Inflammatory macrophage (primary cell): Measurements from ENCODE around the gene DNAH11.

Experiments used
- DNase-seq, 2 donors: peaks; one replicate each; pipeline ENCODE4 v3.0.0-alpha.2; 2020 to 2022

The DNAH11 gene

GRCh38 chr7:21550821-21551531, 8.1 kb downstream of the DNAH11 start:
- DNase-seq = no peak

DNA sequence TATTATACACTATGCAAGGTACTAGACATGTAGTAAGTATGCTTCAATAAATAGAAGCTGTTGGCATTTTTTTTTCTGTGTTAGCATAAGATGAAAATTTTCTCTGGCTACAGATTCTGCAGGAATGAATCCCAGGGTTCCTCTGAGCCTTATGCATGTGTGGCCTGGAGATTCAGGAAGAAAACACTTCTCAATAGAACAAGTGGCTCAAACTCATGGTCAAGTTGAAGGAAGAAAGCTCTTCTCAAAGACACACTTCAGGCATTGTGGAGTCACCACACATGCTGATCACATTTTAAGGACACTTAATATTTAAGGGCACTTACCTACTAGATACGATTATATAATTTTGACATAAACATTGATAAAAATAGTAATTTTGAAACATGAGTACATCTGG, 19.5 kb downstream of the DNAH11 start:
- DNase-seq = no peak

DNA sequence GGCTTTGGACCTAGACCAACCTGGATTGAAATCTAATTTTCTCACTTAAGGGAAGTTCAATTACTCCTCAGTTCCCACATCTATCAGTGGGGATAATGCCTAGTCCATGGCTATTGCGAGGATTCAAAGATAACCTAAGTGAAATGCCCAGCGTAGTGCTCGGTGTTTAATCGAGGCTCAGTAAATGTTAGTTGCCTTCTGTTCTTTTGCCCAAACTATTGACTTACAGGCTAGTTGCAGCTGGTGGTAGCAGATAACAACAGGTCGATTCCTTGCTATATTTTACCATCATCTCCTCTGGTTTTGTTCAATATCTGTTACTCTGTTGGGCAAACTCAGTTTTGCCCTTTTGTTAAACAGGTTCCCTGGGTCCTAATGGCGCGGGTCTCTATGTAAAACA, 22.8 kb downstream of the DNAH11 start:
- no peak for DNase-seq

GRCh38 chr7:21566094-21566493, 23.3 kb downstream of the DNAH11 start:
- no peak for DNase-seq

GRCh38 chr7:21568762-21569161, 25.9 kb downstream of the DNAH11 start:
- peak in 1 of 2 donors; percentile 12 for DNase-seq

GRCh38 chr7:21572331-21573313, 29.8 kb downstream of the DNAH11 start:
- no peak for DNase-seq

- no peak for DNase-seq
Measured at GRCh38 chr7:21579341-21580072, 36.7 kb downstream of the DNAH11 start.

GRCh38 chr7:21580073-21580521, 37.3 kb downstream of the DNAH11 start:
- DNase-seq = peak; percentile 72 to 90

DNA sequence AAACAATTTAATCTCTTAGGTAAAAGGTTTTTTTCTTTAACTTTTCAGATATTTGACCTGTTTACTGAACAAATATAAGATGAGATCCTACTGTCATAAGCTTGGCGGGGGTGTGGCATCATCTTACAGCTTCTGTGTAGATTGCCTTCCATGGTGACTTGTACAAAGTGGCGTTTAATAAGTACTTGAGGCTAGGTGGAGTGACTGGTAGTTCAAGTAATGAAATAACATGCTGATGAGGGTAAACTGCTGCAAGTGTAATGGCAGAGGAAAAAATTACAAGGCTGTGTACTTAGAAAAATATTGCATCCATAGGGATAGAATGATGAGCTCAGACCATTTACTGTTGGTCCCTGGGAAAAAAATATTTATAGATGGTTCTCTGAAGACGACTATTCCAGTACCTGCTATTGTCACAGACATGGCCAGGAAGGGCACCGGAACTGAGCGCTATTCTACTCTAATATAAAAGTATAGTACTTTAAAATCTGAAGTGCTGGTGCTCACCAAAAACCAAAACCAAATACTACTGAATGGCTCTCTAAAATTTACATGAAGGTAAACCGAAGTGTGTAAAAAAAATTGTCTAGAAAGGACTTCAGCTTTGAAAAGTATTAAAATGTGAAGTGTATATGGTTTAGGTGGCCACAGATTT, 42.4 kb downstream of the DNAH11 start:
- no peak for DNase-seq

DNA sequence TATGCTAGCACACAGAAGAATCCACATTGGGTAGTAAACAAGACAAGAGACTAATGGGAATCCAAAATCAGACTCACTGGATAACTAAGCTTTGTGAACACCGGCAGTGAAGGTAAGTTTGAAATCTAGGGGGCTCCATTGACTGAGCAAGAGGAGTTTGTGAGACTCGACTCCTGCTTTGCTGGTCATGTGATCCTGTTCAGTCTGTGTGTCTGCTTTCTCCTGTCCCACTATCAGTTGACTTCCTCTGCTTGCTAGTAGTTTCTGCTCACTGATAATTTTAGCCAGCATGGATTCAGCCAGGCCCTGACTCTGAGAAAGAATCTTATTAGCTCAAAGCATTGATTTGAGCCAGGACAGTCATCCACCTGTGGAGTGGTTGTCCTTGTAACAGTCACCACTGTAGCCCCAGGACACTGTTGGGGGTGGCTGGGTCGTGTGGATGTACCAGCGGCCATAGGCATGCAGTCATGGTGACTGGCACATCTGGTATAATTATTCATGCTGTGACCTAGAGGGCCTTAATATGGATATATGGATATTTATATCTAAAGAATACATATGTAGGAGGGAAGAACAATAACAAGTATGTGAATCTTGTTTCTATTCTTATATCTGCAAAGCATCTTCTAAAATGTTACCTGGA, 44.4 kb downstream of the DNAH11 start:
- no peak for DNase-seq

- DNase-seq = no peak
Measured at GRCh38 chr7:21596801-21597200, 54.0 kb downstream of the DNAH11 start.

GRCh38 chr7:21603462-21603861, 60.6 kb downstream of the DNAH11 start:
- DNase-seq = no peak

DNA sequence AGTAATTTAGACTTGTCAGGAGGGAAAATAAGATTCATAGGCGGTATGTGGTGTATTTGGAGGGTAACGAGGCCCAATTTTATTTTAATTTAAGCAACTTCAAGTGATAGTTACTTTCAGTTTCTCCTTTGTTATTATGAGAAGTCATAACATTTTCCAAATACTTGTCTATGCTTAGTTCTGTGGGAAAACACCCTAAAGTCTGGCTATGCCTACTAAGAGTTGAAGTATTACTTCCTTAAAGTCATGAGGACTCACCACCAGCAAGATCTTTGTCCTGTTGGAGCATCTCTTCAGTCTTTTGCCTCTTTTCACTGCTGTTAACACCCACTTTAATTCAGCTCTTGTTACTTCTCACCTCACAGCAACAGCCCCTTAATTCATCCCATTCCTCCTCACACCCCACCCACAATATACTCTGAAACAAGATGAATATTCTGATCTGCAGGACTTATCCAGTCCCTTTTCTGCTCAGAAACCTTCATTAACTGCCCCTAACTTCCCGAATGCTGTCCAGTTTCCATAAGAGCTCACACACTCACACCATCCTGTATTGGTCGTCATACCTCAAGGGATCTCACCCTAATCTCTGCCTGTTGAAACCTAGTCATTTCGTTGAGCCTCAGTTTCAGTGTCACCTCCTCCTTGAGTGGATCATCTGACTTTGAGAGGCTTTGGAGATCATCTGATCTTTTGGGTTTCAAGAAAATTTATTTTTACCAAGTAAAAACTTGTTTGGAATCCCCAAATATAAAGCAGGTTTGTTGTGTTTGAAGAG, 61.3 kb downstream of the DNAH11 start:
- no peak for DNase-seq

DNA sequence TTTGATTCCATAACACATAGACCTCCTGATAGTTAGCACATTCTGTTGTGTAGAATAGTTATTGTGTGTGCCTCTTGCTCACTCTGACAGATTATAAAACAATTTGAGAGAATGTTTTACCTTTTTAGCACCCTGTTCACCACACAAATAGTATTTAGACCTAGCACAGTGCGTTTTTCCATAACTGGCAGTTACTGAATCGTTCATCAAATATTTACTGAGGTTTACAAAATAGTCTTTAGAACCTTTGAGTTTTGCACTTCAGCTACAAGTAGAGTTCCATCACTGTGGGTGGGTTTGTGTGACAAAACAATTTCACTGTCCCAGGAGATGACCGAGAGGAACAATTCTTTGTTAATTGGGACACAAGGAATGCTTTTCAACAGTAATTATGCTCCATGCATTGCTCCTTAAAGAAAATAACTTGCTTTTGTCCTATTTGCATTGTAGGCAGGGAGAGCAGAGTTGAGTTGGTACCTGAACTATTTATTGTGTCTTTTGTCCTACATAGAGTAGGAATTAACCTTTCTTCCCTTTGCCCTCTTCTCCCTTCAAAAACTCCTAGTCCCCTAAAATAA, 62.3 kb downstream of the DNAH11 start:
- DNase-seq = no peak

GRCh38 chr7:21608465-21608864, 65.6 kb downstream of the DNAH11 start:
- DNase-seq = no peak

GRCh38 chr7:21611129-21611528, 68.3 kb downstream of the DNAH11 start:
- DNase-seq = no peak

DNA sequence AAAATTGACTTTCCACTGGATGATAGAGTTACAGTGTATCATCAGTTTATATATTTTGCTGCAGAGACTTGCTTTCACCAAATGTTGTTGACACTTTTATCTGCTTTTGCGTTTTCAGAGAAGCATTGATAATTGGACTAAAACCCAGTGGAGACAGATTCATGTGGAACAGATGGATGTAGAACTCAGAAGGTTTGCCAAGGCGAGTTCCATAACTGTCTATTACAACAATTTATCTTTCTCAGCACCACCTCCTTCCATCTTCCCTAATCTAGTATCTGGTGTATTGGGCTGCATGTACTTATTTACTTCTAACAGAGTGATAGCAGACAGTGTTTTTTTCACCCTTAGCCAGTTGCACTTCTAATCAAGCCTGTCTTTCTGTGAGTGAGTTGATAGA, 73.3 kb downstream of the DNAH11 start:
- DNase-seq = no peak

DNA sequence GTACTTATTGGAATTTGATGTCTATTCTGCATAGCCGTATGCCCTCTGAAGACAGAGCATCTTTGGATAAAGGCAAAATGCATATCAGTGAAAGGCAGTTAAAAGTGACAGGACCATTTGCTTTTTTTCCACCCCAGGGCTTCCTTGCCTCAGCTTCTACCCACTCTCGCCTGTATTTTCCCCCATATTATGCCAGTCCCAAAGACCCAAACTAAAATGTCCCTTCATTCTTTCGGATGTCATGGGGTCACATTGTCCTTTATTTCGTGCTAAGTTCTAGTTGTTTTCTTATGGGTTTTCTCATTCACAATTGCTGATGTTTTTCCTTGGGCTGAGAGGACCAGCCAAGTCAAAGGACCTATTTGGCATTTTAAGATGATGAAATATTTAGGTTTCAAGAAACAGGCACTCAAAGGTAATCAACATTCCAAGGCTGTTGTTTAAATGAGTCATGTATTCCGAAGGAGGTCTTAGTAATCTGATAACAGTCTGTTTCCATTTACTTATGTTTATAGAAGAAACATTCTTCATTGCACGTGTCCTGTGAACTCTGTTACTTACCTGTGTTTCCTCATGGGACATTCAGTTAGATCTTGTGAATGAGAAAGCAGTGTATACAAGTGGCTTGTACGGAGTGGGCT, 74.1 kb downstream of the DNAH11 start:
- DNase-seq = no peak

GRCh38 chr7:21617513-21617912, 74.7 kb downstream of the DNAH11 start:
- DNase-seq = no peak

- DNase-seq = no peak
Measured at GRCh38 chr7:21617916-21618390, 75.1 kb downstream of the DNAH11 start.
